Upper lobe of right lung (tissue), 1 donor: Measurements from ENCODE around the gene KIT. TPM values are rescaled to one million over a fixed set of nuclear protein-coding genes. Genes with fewer than 3 reads are reported as not detected.

Source experiments
- ATAC-seq: fragments of 200-7000 bp; cut with Tn5 transposase; one replicate; pipeline ENCODE4 v1.9.1; 2020; ENCODE audit warnings: mild to moderate bottlenecking, moderate library complexity
- DNase-seq: peaks from one replicate; pipeline ENCODE4 v3.0.0-alpha.2; 2020
- H3K27ac ChIP-seq: fragments of 200-600 bp; one replicate; pipeline ENCODE4 v1.8.0; 2022
- H3K27me3 ChIP-seq: fragments of 200-600 bp; one replicate; pipeline ENCODE4 v1.8.0; 2022; ENCODE audit warnings: mild to moderate bottlenecking
- H3K36me3 ChIP-seq: fragments of 200-600 bp; one replicate; pipeline ENCODE4 v1.8.0; 2022
- H3K4me1 ChIP-seq: fragments of 200-600 bp; one replicate; pipeline ENCODE4 v1.8.0; 2022
- H3K4me3 ChIP-seq: fragments of 200-600 bp; one replicate; pipeline ENCODE4 v1.8.0; 2022; ENCODE audit warnings: mild to moderate bottlenecking
- H3K9me3 ChIP-seq: fragments of 200-600 bp; one replicate; pipeline ENCODE4 v1.8.0; 2022
- intact Hi-C: fragments of 100-400 bp; cut with DNase I; formaldehyde crosslinking; loops from one replicate; pipeline ENCODE4 v1.11.0; 2022
- total RNA-seq: library from RNA; stranded (reverse); fragmentation: NEBNext Ultra II Directional; extraction: Animal tissue kit (Norgen Biotek cat#: 25700); gene quantifications from one replicate; pipeline ENCODE4 v1.2.1, GENCODE V29; 2021
- TF ChIP-seq, protein P1 (sequence below): fragments of 200-600 bp; IDR thresholded peaks from one replicate; pipeline ENCODE4 v1.8.0; 2022; ENCODE audit warnings: antibody characterized with exemption
- donor health status: DM: no; HTN: yes; CAD: no; lungs with severe emphysema.

KIT gene
- total RNA-seq, 1 donor from 2014 or later = 33.3 TPM

DNA sequence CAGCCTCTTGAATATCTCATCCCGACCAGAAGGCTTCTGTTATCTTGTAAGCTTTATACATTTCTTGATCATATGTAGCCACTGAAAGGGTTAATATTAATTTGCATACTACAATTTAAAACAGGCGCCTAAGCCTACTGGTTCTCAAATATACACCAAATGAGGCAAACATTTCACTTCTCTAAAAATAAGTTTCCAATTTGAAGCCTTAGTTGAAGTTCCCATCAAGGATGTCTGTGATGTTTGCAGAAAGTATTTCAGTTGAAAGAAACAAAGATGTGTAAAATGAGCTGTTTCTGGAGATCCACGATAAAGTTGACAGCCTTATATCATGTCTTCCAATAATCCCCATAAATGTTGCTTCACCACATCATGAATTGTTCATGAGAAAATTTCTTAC lies 70.6 kb downstream of the KIT start:
- intact Hi-C loops = no loop called here

DNA sequence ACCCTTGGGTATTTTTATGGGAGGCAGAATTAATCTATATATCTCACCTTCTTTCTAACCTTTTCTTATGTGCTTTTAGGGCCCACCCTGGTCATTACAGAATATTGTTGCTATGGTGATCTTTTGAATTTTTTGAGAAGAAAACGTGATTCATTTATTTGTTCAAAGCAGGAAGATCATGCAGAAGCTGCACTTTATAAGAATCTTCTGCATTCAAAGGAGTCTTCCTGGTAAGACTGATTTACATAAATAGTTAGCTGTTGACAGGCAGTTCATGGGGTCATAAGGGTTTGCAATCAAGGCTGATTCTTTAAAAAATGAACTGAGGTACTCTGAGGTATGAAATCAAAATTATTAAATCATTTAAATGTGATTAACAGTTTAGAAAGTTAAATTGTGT lies 71.5 kb downstream of the KIT start:
- DNase-seq (no peak), ATAC-seq (no peak)
- Histone ChIP-seq H3K27me3 (no peaks in the 10 kb centered on the region), H3K9me3 (no peaks in the 10 kb centered on the region), H3K4me1 (no peaks in the 10 kb centered on the region), H3K4me3 (no peak overlapping the region), H3K27ac (no peak overlapping the region), H3K36me3 (no peaks in the 10 kb centered on the region)
- intact Hi-C loops = no loop called here
- TF ChIP-seq, protein P1, sequence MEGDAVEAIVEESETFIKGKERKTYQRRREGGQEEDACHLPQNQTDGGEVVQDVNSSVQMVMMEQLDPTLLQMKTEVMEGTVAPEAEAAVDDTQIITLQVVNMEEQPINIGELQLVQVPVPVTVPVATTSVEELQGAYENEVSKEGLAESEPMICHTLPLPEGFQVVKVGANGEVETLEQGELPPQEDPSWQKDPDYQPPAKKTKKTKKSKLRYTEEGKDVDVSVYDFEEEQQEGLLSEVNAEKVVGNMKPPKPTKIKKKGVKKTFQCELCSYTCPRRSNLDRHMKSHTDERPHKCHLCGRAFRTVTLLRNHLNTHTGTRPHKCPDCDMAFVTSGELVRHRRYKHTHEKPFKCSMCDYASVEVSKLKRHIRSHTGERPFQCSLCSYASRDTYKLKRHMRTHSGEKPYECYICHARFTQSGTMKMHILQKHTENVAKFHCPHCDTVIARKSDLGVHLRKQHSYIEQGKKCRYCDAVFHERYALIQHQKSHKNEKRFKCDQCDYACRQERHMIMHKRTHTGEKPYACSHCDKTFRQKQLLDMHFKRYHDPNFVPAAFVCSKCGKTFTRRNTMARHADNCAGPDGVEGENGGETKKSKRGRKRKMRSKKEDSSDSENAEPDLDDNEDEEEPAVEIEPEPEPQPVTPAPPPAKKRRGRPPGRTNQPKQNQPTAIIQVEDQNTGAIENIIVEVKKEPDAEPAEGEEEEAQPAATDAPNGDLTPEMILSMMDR = no peak

More for the DNA sequence above, 70.6 kb downstream of the KIT start:
- no peak overlapping the region for H3K4me3 ChIP-seq
- H3K27me3 ChIP-seq = no peaks in the 10 kb centered on the region
- DNase-seq (no peak), ATAC-seq (no peak)
- H3K9me3 ChIP-seq = no peaks in the 10 kb centered on the region
- TF ChIP-seq, protein P1 = no peak
- no peak overlapping the region for H3K27ac ChIP-seq
- no peaks in the 10 kb centered on the region for H3K36me3 ChIP-seq
- no peaks in the 10 kb centered on the region for H3K4me1 ChIP-seq

DNA sequence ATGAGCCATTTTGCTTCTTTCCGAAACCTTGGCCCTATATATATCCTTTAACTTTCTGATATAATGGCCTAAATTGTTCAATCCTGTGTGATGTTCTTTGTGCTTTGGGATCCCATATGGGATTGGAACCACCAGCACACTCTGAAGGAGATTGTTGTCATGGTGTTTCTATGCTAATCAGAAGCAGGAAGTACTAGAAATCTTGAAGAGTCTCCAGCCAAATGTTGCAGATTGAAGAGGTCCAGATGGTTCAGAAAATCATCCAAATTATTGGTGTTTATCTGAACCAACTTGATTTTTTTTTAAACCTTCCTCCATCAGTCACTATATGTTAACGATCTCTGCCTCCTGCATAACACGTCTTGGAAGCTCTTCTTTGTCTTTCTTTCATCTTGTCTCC lies 72.8 kb downstream of the KIT start:
- TF ChIP-seq, protein P1 = no peak

DNA sequence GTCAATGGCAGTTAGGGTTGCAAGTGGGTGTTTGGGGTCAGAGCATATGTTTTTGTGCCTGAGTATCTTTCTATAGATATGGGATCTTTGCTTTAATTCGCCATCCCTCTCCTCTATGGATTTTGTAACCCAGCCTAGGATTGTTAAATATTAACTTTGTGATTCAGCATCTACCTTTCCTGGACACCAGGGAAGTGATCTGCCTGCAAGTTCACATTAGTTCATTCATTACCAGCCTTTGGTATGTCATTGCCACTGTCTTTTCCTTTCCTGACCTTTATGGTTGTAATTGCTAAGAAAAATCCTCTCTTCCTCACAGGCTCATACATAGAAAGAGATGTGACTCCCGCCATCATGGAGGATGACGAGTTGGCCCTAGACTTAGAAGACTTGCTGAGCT lies 73.8 kb downstream of the KIT start:
- Histone ChIP-seq H3K36me3 (no peaks in the 10 kb centered on the region), H3K27me3 (no peaks in the 10 kb centered on the region), H3K9me3 (no peaks in the 10 kb centered on the region), H3K4me1 (no peaks in the 10 kb centered on the region), H3K4me3 (no peak overlapping the region), H3K27ac (no peak overlapping the region)
- intact Hi-C loops = no loop called here
- DNase-seq (no peak), ATAC-seq (no peak)
- TF ChIP-seq, protein P1 = no peak

More for the DNA sequence above, 72.8 kb downstream of the KIT start:
- Histone ChIP-seq H3K36me3 (no peaks in the 10 kb centered on the region), H3K27ac (no peak overlapping the region), H3K4me1 (no peaks in the 10 kb centered on the region), H3K4me3 (no peak overlapping the region), H3K27me3 (no peaks in the 10 kb centered on the region), H3K9me3 (no peaks in the 10 kb centered on the region)
- ATAC-seq (no peak), DNase-seq (no peak)
- intact Hi-C loops = no loop called here

DNA sequence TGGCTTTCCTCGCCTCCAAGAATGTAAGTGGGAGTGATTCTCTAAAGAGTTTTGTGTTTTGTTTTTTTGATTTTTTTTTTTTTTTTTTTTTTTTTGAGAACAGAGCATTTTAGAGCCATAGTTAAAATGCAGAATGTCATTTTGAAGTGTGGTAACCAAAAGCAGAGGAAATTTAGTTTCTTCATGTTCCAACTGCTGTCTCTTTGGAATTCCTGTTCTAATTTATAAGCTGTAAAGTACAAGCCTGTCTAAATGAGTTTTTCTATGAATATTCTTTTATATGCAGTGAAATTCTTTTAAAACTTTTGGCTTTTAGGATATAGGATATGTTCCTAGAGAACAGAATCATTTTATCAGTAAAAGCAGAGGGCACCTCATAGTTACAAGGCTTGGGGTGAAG lies 74.2 kb downstream of the KIT start:
- no peaks in the 10 kb centered on the region for H3K27me3 ChIP-seq
- TF ChIP-seq, protein P1 = no peak
- DNase-seq = no peak
- H3K36me3 ChIP-seq = no peaks in the 10 kb centered on the region
- no peak for ATAC-seq
- no peaks in the 10 kb centered on the region for H3K4me1 ChIP-seq
- H3K4me3 ChIP-seq = no peak overlapping the region
- no peak overlapping the region for H3K27ac ChIP-seq
- H3K9me3 ChIP-seq = no peaks in the 10 kb centered on the region
- intact Hi-C loops = no loop called here

DNA sequence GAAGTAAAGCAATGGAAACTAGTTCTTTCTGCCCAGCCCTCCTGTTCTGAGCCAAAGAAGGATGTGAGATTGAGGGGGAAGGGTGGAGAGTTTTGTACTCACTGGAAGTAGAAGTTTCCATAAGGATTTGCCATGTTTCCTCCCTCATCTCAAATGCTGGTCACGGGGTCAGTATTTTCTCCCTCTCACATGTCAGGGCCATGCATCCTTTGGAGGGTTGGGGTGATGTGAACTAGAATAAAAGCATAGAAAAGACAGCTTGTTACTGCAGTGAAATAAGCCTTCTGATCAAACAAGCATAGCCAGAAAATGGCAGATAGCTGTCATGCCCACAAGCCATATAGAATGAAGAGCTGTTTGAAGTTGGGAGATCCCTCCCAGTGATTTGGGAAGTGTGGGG lies 79.7 kb downstream of the KIT start:
- intact Hi-C loops = no loop called here
- TF ChIP-seq, protein P1 = no peak
- DNase-seq = no peak
- ATAC-seq = no peak
- H3K27ac ChIP-seq = no peak overlapping the region
- H3K27me3 ChIP-seq = no peaks in the 10 kb centered on the region
- no peaks in the 10 kb centered on the region for H3K9me3 ChIP-seq
- no peaks in the 10 kb centered on the region for H3K4me1 ChIP-seq
- no peaks in the 10 kb centered on the region for H3K36me3 ChIP-seq
- H3K4me3 ChIP-seq = no peak overlapping the region
